ENCODE measurements around the gene FGG. TPM values are rescaled to one million over a fixed set of nuclear protein-coding genes. Genes with fewer than 3 reads are reported as not detected.

The FGG gene
- total and polyA plus RNA-seq, 10 of the 15 experiments (the other 5 are each of a cell fraction or from before 2014, with no cell fraction given): 1.8 TPM; not detected in 9

GRCh38 chr4:154593868-154594267 lies 18.6 kb downstream of the FGG start:
- Histone ChIP-seq H3K4me1 (ENCODE audit: control insufficient read depth, insufficient read depth, low read length) (no peaks in the 10 kb centered on the region), H3K36me3 (ENCODE audit: control insufficient read depth in 2 of 2, insufficient read depth in 2 of 2, low read length in 1 of 2) (no peaks in the 10 kb centered on the region), H3K9ac (ENCODE audit: control insufficient read depth, insufficient read depth, low read length) (no peak overlapping the region), H2AFZ (ENCODE audit: control insufficient read depth, low read depth, low read length) (no peak overlapping the region), H3K4me2 (ENCODE audit: control insufficient read depth, insufficient read depth) (no peak overlapping the region), H3K79me2 (ENCODE audit: control insufficient read depth, insufficient read depth, low read length) (no peaks in the 10 kb centered on the region), H3K27ac (ENCODE audit: control insufficient read depth, insufficient read depth) (no peak overlapping the region), H3K9me3 (replicated peaks; ENCODE audit: control insufficient read depth, insufficient read depth, low read length) (no peaks in the 10 kb centered on the region), H4K20me1 (ENCODE audit: control insufficient read depth, insufficient read depth) (no peaks in the 10 kb centered on the region), H3K27me3 (replicated peaks in 1 of 2; ENCODE audit: control insufficient read depth in 2 of 2, insufficient read depth in 2 of 2, low read length in 1 of 2) (no peaks in the 10 kb centered on the region), H3K4me3 (no peak overlapping the region)
- ChIA-PET CTCF (interaction anchor here (1.2 to 1.6 kb wide), 2 partner anchors 35 to 41 kb away, joined by 4 to 9 read pairs; no protein-coding TSS in a partner anchor), RAD21 (ENCODE audit: unreplicated experiment) (interaction anchor here (1.2 kb wide), 1 partner anchor 35 kb away, joined by 3 read pairs; no protein-coding TSS in a partner anchor), SMC1A (ENCODE audit: uncharacterized antibody, unreplicated experiment) (interaction anchor here (0.6 to 1.8 kb wide), 3 partner anchors 13 to 35 kb away, joined by 3 to 5 read pairs (median 3); no protein-coding TSS in a partner anchor), POLR2A (no interaction called here)
- BruUV-seq (replicated peaks): no TSS peak
- intact Hi-C loops (cut with micrococcal nuclease; ENCODE audit: unreplicated experiment) (no loop called here), in situ Hi-C loops (cut with MboI) (no loop called here)
- FAIRE-seq: no peak
- 32% methylated on average over 2 of the region's 2 CpGs for WGBS (ENCODE audit: insufficient coverage, insufficient replicate concordance, low lambda C conversion rate, missing lambda C conversion rate)
- no peak for DNase-seq (ENCODE audit: low read depth, low spot score)
- TF ChIP-seq EZH2 (IDR thresholded peaks at IDR 0.05; ENCODE audit: borderline replicate concordance, control insufficient read depth, low read depth, low read length): no peak
- no peak for TF ChIP-seq WRNIP1 (IDR thresholded peaks at IDR 0.05; ENCODE audit: borderline replicate concordance, low read depth, low read length)
- TF ChIP-seq PML (IDR thresholded peaks at IDR 0.05; ENCODE audit: low read length): no peak
- no peak for TF ChIP-seq PAX8 (IDR thresholded peaks at IDR 0.05)
- TF ChIP-seq, protein P1, sequence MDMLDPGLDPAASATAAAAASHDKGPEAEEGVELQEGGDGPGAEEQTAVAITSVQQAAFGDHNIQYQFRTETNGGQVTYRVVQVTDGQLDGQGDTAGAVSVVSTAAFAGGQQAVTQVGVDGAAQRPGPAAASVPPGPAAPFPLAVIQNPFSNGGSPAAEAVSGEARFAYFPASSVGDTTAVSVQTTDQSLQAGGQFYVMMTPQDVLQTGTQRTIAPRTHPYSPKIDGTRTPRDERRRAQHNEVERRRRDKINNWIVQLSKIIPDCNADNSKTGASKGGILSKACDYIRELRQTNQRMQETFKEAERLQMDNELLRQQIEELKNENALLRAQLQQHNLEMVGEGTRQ (IDR thresholded peaks at IDR 0.05; ENCODE audit: borderline replicate concordance, low read depth, low read length): no peak
- no peak for TF ChIP-seq ATF7 (IDR thresholded peaks at IDR 0.05; ENCODE audit: low read depth)
- TF ChIP-seq, protein P2, sequence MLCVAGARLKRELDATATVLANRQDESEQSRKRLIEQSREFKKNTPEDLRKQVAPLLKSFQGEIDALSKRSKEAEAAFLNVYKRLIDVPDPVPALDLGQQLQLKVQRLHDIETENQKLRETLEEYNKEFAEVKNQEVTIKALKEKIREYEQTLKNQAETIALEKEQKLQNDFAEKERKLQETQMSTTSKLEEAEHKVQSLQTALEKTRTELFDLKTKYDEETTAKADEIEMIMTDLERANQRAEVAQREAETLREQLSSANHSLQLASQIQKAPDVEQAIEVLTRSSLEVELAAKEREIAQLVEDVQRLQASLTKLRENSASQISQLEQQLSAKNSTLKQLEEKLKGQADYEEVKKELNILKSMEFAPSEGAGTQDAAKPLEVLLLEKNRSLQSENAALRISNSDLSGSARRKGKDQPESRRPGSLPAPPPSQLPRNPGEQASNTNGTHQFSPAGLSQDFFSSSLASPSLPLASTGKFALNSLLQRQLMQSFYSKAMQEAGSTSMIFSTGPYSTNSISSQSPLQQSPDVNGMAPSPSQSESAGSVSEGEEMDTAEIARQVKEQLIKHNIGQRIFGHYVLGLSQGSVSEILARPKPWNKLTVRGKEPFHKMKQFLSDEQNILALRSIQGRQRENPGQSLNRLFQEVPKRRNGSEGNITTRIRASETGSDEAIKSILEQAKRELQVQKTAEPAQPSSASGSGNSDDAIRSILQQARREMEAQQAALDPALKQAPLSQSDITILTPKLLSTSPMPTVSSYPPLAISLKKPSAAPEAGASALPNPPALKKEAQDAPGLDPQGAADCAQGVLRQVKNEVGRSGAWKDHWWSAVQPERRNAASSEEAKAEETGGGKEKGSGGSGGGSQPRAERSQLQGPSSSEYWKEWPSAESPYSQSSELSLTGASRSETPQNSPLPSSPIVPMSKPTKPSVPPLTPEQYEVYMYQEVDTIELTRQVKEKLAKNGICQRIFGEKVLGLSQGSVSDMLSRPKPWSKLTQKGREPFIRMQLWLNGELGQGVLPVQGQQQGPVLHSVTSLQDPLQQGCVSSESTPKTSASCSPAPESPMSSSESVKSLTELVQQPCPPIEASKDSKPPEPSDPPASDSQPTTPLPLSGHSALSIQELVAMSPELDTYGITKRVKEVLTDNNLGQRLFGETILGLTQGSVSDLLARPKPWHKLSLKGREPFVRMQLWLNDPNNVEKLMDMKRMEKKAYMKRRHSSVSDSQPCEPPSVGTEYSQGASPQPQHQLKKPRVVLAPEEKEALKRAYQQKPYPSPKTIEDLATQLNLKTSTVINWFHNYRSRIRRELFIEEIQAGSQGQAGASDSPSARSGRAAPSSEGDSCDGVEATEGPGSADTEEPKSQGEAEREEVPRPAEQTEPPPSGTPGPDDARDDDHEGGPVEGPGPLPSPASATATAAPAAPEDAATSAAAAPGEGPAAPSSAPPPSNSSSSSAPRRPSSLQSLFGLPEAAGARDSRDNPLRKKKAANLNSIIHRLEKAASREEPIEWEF (IDR thresholded peaks at IDR 0.05; ENCODE audit: insufficient replicate concordance, low read depth, low read length): no peak
- TF ChIP-seq, protein P3, sequence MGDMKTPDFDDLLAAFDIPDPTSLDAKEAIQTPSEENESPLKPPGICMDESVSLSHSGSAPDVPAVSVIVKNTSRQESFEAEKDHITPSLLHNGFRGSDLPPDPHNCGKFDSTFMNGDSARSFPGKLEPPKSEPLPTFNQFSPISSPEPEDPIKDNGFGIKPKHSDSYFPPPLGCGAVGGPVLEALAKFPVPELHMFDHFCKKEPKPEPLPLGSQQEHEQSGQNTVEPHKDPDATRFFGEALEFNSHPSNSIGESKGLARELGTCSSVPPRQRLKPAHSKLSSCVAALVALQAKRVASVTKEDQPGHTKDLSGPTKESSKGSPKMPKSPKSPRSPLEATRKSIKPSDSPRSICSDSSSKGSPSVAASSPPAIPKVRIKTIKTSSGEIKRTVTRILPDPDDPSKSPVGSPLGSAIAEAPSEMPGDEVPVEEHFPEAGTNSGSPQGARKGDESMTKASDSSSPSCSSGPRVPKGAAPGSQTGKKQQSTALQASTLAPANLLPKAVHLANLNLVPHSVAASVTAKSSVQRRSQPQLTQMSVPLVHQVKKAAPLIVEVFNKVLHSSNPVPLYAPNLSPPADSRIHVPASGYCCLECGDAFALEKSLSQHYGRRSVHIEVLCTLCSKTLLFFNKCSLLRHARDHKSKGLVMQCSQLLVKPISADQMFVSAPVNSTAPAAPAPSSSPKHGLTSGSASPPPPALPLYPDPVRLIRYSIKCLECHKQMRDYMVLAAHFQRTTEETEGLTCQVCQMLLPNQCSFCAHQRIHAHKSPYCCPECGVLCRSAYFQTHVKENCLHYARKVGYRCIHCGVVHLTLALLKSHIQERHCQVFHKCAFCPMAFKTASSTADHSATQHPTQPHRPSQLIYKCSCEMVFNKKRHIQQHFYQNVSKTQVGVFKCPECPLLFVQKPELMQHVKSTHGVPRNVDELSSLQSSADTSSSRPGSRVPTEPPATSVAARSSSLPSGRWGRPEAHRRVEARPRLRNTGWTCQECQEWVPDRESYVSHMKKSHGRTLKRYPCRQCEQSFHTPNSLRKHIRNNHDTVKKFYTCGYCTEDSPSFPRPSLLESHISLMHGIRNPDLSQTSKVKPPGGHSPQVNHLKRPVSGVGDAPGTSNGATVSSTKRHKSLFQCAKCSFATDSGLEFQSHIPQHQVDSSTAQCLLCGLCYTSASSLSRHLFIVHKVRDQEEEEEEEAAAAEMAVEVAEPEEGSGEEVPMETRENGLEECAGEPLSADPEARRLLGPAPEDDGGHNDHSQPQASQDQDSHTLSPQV (IDR thresholded peaks at IDR 0.05): no peak
- TF ChIP-seq NFYB (IDR thresholded peaks at IDR 0.05; ENCODE audit: insufficient read depth, low read depth, low read length): no peak
- TF ChIP-seq, protein P4, sequence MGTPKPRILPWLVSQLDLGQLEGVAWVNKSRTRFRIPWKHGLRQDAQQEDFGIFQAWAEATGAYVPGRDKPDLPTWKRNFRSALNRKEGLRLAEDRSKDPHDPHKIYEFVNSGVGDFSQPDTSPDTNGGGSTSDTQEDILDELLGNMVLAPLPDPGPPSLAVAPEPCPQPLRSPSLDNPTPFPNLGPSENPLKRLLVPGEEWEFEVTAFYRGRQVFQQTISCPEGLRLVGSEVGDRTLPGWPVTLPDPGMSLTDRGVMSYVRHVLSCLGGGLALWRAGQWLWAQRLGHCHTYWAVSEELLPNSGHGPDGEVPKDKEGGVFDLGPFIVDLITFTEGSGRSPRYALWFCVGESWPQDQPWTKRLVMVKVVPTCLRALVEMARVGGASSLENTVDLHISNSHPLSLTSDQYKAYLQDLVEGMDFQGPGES (IDR thresholded peaks at IDR 0.05): no peak
- no peak for ATAC-seq

Data from GM12878 (cell line).